BLaER1 (cell line): Measurements from ENCODE around the gene AGBL1.

Experiments
- H3K27ac ChIP-seq: shearing (Covaris generic); formaldehyde crosslinking; 2 replicates; pipeline ENCODE4 v1.8.1; 2022
- H3K27me3 ChIP-seq: shearing (Covaris generic); formaldehyde crosslinking; 2 replicates; pipeline ENCODE4 v1.8.1; 2022
- H3K36me3 ChIP-seq: shearing (Covaris generic); formaldehyde crosslinking; 2 replicates; pipeline ENCODE4 v1.8.1; 2022
- H3K4me1 ChIP-seq: shearing (Covaris generic); formaldehyde crosslinking; 2 replicates; pipeline ENCODE4 v1.8.1; 2022
- H3K4me2 ChIP-seq: shearing (Covaris generic); formaldehyde crosslinking; 2 replicates; pipeline ENCODE4 v1.8.1; 2022
- H3K4me3 ChIP-seq: shearing (Covaris generic); formaldehyde crosslinking; 2 replicates; pipeline ENCODE4 v1.8.1; 2022
- H3K9ac ChIP-seq: shearing (Covaris generic); formaldehyde crosslinking; 2 replicates; pipeline ENCODE4 v1.8.1; 2022
- H3K9me3 ChIP-seq: shearing (Covaris generic); formaldehyde crosslinking; 2 replicates; pipeline ENCODE4 v1.8.1; 2022
- H4K20me1 ChIP-seq: shearing (Covaris generic); formaldehyde crosslinking; 2 replicates; pipeline ENCODE4 v1.8.1; 2022
- Cebpa-rat ChIP-seq: shearing (Covaris generic); IDR thresholded peaks from 2 replicates; pipeline ENCODE4 v1.8.1; 2022

The AGBL1 gene

DNA sequence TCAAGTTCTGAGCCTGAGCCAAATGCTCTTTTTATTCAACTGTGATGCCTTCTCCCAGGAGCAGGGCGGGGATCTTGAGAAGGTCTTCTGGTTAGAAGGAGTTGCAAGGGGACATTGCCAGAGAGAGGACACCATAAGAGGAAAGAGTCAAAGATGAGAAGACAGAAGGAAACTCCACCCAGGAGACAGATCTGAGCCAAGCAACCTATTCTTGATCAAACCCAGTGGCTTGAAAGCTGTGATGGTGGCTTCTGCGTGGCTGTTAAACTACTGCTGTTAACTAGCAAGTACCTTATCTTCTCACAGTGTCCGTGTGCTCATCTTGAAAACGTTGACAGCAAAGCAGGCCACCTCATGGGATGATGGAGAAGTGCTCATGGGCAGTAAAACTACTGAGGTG is 19.8 kb upstream of the AGBL1 start:
- Histone ChIP-seq H3K36me3 (no peaks in the 10 kb centered on the region), H3K27ac (no peak overlapping the region), H3K4me1 (peaks cover 13% of the 10 kb centered on the region), H3K4me3 (no peak overlapping the region), H3K27me3 (no peaks in the 10 kb centered on the region), H3K9ac (no peak overlapping the region), H3K4me2 (no peak overlapping the region), H3K9me3 (no peaks in the 10 kb centered on the region), H4K20me1 (no peaks in the 10 kb centered on the region)
- TF ChIP-seq Cebpa-rat = no peak

DNA sequence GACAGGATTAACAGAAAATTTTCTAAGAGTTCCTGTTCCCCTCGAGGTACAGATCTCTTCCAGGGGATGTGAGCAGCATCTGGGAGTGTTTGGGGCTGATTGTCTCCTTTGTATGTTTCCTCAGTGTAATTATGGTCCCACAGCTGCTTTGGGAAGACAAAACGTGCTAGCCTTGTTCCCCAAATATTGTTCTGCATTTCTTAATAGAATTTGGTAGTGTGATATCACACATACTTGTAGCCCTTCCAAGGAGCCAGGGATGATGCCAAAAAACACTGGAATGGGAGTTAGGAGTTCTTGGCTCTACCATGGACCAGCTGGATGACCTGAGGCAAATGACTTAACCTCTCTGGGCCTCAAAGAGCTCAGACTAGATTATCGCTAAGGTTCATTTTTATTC is 19.0 kb upstream of the AGBL1 start:
- Histone ChIP-seq H3K4me3 (no peak overlapping the region), H3K27me3 (no peaks in the 10 kb centered on the region), H4K20me1 (no peaks in the 10 kb centered on the region), H3K27ac (no peak overlapping the region), H3K4me2 (no peak overlapping the region), H3K36me3 (no peaks in the 10 kb centered on the region), H3K9me3 (no peaks in the 10 kb centered on the region), H3K9ac (no peak overlapping the region), H3K4me1 (peaks cover 13% of the 10 kb centered on the region)
- TF ChIP-seq Cebpa-rat = no peak

DNA sequence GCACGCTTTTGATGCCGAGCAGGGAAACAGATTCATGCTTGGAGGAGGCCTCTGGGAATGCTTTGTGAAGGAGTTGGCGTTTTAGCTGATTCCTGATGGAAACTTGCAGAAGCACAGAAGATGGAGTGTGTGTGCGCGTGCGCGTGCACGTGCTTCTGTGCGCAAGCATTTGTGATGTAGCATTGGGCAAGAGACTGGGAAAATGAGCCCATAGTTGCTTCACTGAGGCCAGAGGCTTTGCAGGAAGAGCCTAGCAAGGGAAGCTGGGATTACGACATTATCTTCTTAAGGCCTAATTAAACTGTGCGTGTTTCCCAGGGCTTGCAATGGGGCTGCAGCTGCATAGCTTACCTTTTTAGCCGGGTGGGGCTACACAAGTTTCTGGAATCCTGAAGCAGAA is 18.1 kb upstream of the AGBL1 start:
- no peak overlapping the region for H3K9ac ChIP-seq

DNA sequence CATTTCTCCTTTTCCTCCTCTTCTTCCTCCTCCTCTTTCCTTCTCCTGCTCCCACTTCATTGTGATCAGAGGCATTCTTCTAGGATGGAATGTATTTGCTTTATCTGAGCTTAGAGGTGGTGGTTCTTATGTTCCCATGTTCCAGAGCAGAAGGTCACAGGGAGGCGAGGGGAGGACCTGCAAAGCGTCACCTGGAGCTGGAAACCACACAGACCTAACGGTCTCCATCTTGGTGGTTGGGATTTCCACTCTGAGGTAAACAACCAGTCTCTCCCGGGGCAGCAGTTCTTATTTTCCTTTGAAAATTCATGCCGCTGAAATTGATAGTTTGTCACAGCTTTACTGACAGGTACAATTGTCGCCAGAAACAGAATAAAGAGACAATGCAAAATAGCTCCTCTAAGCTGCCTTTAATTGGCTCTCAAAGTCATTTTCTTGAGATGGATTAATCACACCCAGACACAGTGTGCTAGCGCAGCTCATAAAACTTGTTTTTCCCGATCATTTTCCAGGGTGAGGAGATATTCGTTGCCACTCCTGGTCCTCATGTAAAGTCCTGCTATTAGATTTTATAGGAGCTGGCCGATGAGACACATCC is 16.9 kb upstream of the AGBL1 start:
- Histone ChIP-seq H3K9me3 (no peaks in the 10 kb centered on the region), H3K4me1 (peaks cover 13% of the 10 kb centered on the region), H3K27me3 (no peaks in the 10 kb centered on the region), H3K4me3 (no peak overlapping the region), H4K20me1 (no peaks in the 10 kb centered on the region), H3K36me3 (no peaks in the 10 kb centered on the region), H3K9ac (no peak overlapping the region), H3K27ac (no peak overlapping the region), H3K4me2 (peak overlapping the region; percentile 60)
- no peak for TF ChIP-seq Cebpa-rat

More for the DNA sequence above, 18.1 kb upstream of the AGBL1 start:
- Histone ChIP-seq H3K27ac (no peak overlapping the region), H3K36me3 (no peaks in the 10 kb centered on the region), H4K20me1 (no peaks in the 10 kb centered on the region), H3K27me3 (no peaks in the 10 kb centered on the region), H3K9me3 (no peaks in the 10 kb centered on the region), H3K4me1 (peaks cover 13% of the 10 kb centered on the region), H3K4me2 (no peak overlapping the region), H3K4me3 (no peak overlapping the region)
- no peak for TF ChIP-seq Cebpa-rat

DNA sequence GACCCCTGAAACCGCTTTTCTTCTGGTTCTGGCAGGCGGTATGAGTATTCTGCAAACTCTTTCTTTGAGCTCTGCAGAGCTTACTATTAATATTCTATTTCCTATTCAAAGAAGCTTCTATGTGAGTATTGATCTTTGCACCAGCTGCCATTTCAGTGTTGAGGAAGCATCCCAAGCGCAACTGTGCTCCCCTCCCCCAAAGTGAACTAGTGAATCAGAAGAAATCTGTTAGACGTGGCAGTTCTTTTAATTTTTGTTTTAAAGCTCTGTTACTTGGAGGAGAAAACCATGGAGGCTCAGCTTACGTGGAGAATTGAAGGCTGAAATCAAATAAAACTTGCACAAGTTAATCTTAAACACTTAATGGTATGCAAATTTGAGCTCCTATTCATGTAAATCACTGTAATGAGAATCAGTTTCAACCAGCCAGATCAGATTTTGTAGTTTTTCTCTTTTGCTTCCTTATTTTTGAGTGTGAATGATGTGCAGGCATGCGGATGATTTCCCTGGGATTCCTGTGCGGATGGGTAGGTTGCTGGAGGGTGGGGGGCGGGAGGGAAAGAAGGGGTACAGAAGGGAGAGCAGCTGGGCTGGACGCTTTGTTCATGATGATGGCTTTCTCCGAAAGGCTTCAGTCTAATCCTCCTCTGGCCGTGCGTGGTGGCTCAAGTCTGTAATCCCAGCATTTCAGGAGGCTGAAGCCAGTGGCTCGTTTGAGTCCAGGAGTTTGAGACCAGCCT is 16.1 kb upstream of the AGBL1 start:
- Histone ChIP-seq H3K4me1 (peaks cover 13% of the 10 kb centered on the region), H3K9ac (no peak overlapping the region), H4K20me1 (no peaks in the 10 kb centered on the region), H3K9me3 (no peaks in the 10 kb centered on the region), H3K36me3 (no peaks in the 10 kb centered on the region), H3K27me3 (no peaks in the 10 kb centered on the region), H3K4me3 (no peak overlapping the region), H3K27ac (no peak overlapping the region), H3K4me2 (peak overlapping the region; percentile 60; the same call in 1 of the 2 replicates)
- no peak for TF ChIP-seq Cebpa-rat

DNA sequence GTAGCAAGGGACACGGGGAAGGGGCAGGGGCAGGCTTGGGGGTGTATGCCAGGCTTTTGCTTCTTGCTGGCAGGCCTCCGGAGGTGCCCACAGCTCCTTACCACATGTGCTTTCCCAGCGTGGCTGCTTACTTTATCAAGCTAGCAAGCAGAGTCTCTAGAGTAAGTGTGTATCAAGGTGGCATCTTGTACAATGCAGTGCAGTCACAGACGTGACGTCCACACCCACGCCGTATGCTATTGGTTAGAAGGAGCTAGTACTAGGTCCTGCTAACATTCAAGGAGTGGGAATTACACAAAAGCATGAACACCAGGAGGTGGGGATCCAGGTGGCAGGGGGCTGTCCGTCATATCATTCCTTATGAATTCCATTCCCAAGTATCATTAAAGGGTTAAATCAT is 15.3 kb upstream of the AGBL1 start:
- no peak for TF ChIP-seq Cebpa-rat
- no peak overlapping the region for H3K4me2 ChIP-seq
- no peaks in the 10 kb centered on the region for H3K27me3 ChIP-seq
- no peak overlapping the region for H3K9ac ChIP-seq
- H3K27ac ChIP-seq = no peak overlapping the region
- peaks cover 13% of the 10 kb centered on the region for H3K4me1 ChIP-seq
- H3K36me3 ChIP-seq = no peaks in the 10 kb centered on the region
- no peaks in the 10 kb centered on the region for H4K20me1 ChIP-seq
- H3K4me3 ChIP-seq = no peak overlapping the region
- H3K9me3 ChIP-seq = no peaks in the 10 kb centered on the region

DNA sequence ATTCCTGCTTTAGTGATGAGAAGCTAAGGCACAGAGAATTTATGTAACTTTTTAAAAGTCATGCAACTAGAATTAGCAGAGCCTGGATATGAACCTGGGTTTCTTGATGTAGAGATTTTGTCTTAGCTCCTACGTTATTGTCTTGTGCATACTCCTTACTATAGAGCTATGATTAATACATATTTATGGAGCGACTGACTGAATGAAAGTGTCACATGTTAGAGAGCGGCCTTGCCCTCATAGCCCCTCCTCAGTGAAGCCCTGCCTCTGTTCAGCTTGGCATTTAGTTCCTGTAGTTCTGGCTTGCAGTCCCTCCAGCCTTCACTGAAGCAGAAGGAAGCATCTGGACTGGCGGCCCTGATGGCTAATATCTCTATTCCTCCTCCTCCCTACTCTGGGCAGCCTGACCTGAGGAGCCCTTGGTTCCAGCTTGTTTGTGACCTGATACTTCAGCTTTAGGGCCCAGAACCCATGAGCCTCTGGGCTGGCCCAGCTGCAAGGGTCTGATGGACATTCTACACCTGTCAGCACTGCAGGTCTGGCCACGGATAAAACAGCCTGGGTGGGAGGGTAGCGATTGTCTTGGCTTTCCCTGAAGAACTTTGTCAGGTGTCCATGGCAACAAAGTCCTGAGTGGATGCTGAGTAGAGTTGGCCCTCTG is 13.4 kb upstream of the AGBL1 start:
- H3K27me3 ChIP-seq = no peaks in the 10 kb centered on the region
- H3K4me3 ChIP-seq = no peak overlapping the region
- no peak overlapping the region for H3K9ac ChIP-seq
- no peak overlapping the region for H3K27ac ChIP-seq
- H3K9me3 ChIP-seq = no peaks in the 10 kb centered on the region
- H3K4me2 ChIP-seq = no peak overlapping the region
- no peaks in the 10 kb centered on the region for H4K20me1 ChIP-seq
- TF ChIP-seq Cebpa-rat = no peak
- peaks cover 13% of the 10 kb centered on the region for H3K4me1 ChIP-seq
- no peaks in the 10 kb centered on the region for H3K36me3 ChIP-seq

DNA sequence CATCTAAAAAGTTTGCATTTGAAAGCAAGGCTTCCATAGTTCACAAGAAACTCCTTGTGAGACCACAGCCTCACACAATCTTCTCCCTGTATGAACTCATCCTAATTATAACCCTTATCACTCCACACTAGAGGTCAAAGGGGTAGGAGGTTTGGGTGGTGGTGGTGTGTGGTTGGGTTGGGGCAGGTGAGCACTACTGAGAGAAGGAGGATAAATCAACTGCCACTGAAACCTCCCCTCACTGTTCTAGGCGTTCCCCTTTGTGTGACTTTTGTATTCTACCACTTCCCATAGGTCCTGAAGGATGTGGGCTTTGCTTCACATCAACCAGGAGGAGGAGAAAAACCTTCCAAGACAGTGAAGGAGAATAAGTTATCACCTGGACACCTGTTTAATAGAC is 6.4 kb upstream of the AGBL1 start:
- Histone ChIP-seq H3K9ac (no peak overlapping the region), H3K27ac (no peak overlapping the region), H3K4me2 (no peak overlapping the region), H3K9me3 (no peaks in the 10 kb centered on the region), H4K20me1 (no peaks in the 10 kb centered on the region), H3K36me3 (no peaks in the 10 kb centered on the region), H3K4me1 (no peaks in the 10 kb centered on the region), H3K4me3 (no peak overlapping the region), H3K27me3 (no peaks in the 10 kb centered on the region)
- TF ChIP-seq Cebpa-rat = no peak

DNA sequence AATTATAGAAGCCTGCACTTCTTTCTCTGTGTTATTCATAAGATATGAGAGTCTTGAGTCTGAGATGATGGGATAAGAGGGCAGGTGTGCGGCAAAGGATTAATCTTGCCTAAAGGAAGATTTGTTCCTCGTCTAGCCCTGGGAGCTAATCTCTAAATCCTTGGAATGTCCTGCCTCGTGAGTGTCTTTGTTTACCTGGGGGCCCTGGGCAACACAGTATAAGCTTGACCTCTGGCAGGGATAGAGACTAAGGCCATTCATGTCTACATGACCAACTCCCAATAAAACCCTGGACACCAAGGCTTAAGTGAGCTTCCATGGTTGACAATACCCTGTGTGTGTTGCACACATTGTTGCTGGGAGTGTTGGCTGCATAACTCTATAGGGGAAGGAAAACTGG is 3.2 kb upstream of the AGBL1 start:
- H4K20me1 ChIP-seq = no peaks in the 10 kb centered on the region
- H3K4me1 ChIP-seq = no peaks in the 10 kb centered on the region
- no peak overlapping the region for H3K4me2 ChIP-seq
- H3K36me3 ChIP-seq = no peaks in the 10 kb centered on the region
- no peak overlapping the region for H3K9ac ChIP-seq
- no peak for TF ChIP-seq Cebpa-rat
- no peak overlapping the region for H3K4me3 ChIP-seq
- H3K27ac ChIP-seq = no peak overlapping the region
- H3K27me3 ChIP-seq = no peaks in the 10 kb centered on the region
- H3K9me3 ChIP-seq = no peaks in the 10 kb centered on the region

DNA sequence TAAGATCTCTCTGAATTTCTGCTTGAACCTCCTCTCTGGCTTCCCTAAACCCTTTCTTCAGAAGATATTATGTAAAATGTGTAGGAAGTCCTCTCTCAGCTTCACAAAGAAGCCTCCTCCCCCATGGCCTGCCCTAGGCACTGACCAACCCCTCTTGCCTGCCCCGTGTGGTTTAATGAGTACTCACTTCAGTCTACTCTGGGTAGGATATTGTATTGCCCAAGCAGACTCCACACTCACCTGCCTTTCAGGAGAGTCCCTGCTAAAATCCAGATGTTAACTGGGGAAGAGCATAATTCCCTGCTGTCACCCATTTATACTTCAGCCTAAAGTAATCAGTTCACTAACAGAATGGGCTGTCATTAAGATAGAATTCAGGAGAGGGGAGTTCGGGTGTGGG is 2.6 kb upstream of the AGBL1 start:
- Histone ChIP-seq H3K4me1 (peaks cover 4% of the 10 kb centered on the region), H3K9me3 (no peaks in the 10 kb centered on the region), H3K27me3 (no peaks in the 10 kb centered on the region), H3K4me2 (no peak overlapping the region), H4K20me1 (no peaks in the 10 kb centered on the region), H3K9ac (no peak overlapping the region), H3K4me3 (no peak overlapping the region), H3K36me3 (no peaks in the 10 kb centered on the region), H3K27ac (no peak overlapping the region)
- no peak for TF ChIP-seq Cebpa-rat
